ENCODE measurements around the gene ZBTB46.

- TF ChIP-seq CTCF (conservative IDR thresholded peaks at IDR 0.05; ENCODE audit: low read depth, low read length) (no peak), EZH2 (IDR thresholded peaks at IDR 0.05; ENCODE audit: borderline replicate concordance, low read depth, low read length, poor library complexity, severe bottlenecking) (no peak)
Measured at GRCh38 chr20:63815615-63816253, 15.3 kb downstream of the ZBTB46 start.

Measured in A673 (cell line).